Raji (cell line): ENCODE results near the gene SHQ1.

Experiments used
- POLR2A ChIP-seq: IDR thresholded peaks from 2 replicates; pipeline ENCODE4 v1.6.1; 2011; ENCODE audit warnings: low read depth, low read length, control low read depth; ENCODE audit not compliant: insufficient read depth

Gene SHQ1

GRCh38 chr3:72820415-72820814, 27.8 kb downstream of the SHQ1 start:
- no peak for TF ChIP-seq POLR2A

- TF ChIP-seq POLR2A, result no peak
Measured at GRCh38 chr3:72818905-72819304, 29.3 kb downstream of the SHQ1 start.

GRCh38 chr3:72818092-72818773, 30.0 kb downstream of the SHQ1 start:
- TF ChIP-seq POLR2A, result no peak

DNA sequence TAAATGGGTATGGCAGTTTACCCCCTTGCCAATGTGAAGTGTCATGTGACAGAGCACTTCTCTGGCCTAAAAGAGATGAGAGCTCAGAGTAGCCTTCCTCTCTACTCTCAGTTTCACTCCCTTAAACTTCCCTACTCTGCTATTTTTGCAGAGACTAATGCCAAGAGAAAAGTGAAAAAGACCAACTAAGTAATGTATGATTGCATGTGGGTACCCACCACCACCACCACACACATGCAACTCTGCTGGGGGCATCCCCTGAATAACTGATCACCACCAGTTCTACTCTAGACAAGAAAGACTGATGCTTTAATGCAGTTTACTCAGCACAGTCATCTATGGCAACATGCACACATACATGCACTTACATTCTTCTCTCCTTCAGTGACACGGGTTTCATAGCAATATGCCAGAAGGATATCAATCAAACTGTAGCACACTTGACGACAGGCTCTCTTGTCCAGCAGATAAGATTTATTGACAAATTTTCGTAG, 31.3 kb downstream of the SHQ1 start:
- no peak for TF ChIP-seq POLR2A

DNA sequence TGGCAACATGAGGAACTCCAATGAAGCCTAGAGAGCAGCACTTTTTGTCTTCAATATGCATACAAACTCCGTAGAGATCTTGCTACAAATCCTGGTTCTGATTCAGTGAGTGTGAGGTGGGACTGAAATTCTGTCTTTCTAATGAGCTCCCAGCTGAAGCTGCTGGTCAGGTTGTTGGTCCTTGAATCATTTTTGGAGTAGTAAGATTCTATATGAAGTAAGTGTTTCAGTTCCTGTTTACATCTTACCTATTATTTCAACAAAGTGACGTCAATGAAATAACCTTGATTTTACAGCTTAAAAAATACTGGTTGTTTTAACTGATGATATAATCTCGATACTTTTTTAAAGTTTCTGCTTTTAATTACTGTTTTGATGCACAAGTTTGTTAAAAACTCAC, 33.9 kb downstream of the SHQ1 start:
- TF ChIP-seq POLR2A, result no peak

- TF ChIP-seq POLR2A, result no peak
Measured at GRCh38 chr3:72812201-72812600, 36.0 kb downstream of the SHQ1 start.

- TF ChIP-seq POLR2A, result no peak
Measured at GRCh38 chr3:72811571-72811970, 36.7 kb downstream of the SHQ1 start.

DNA sequence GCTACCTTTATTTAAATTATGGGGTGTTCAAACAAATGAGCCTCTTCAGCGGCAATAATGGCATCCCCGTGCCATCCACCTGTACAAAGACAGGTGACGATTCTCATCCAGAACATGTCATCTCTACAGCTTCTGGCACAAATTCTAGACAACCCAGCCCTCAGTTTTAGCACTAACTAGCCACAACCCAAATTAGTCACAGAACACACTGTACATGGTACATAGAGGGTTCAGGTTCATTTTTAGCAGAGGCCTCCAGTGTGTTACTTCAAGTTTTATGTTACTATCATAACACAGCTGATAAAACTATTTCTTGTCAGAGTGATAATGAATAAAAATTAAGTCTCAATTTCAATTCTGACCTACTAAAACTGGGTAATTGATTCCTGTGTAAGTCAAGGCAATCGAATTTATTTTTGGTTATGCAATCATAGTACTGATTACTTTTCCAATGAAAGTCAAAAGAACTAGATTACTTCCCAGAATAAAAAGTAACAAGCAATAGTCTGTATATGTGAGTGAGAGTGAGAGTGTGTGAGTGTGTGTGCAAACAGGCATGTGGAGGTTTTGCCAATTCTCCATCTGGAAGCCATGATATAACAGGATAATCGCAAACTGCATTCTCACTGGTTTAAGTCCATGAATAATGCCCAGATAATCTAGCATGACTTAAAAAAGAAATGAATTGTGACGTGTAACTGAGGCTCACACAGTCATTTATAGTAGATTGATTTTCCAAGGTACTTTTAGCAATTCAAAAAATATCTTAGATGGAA, 37.4 kb downstream of the SHQ1 start:
- no peak for TF ChIP-seq POLR2A

- no peak for TF ChIP-seq POLR2A
Measured at GRCh38 chr3:72810063-72810462, 38.2 kb downstream of the SHQ1 start.

- TF ChIP-seq POLR2A, result no peak
Measured at GRCh38 chr3:72804361-72804760, 43.9 kb downstream of the SHQ1 start.

DNA sequence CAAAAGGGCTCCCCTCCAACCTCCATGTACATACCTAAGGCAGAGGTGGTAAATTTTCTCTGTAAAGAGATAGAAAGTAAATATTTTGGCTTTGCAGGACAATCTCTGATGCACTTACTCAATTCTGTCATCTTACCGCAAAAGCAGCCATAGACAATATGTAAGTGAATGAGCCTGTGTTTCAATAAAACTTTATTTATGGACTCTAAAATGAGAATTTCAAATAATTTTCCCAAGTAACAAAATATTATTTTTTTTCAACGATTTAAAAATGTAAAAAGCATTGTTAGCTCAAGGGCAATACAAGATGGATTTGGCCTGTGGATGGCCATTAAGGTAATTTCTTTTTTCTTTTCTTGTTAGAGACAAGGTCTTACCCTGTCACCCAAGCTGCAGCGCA, 44.7 kb downstream of the SHQ1 start:
- TF ChIP-seq POLR2A, result no peak

DNA sequence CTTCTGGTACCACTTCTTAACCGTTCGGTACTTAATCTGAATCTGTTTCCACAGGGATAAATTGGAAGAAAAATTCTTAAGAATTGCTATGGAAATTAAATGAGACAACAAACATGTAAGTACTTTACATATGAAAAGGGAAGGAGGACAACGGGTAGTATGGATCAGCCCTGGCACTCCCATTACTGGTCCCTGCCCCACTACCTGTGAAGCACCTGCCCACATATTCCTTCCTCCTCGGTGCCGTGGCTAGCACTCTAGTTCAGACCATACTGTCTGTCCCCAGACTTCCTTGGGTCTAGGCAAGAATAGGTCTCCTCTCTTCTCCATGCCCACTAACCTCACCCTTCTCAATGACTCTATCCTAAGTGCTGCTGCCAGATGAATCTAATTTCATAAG, 46.2 kb downstream of the SHQ1 start:
- TF ChIP-seq POLR2A, result no peak

DNA sequence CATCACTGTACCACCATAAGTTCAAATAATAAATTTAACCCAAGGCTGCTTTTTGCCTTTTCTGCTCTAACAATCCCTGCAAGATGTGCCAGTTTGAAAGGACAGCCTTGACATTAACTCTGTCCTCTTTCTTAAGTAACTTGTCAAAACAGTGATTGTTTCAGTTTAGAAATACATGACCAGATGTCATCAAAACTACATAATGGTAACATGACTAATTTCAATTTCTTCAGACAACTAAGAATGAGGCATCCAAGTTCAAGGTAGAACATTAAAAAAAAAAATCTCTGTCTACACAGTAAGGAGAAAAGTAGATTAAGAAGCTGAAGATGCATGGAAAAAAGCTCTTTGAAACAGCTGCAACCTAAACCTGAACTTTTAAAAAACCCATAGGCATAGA, 47.4 kb downstream of the SHQ1 start:
- TF ChIP-seq POLR2A, result no peak

- TF ChIP-seq POLR2A, result no peak
Measured at GRCh38 chr3:72798552-72799195, 49.6 kb downstream of the SHQ1 start.

GRCh38 chr3:72797773-72798543, 50.3 kb downstream of the SHQ1 start:
- TF ChIP-seq POLR2A, result no peak
